GM12801 (cell line): ENCODE measurements around the gene ANO9.

Source experiments
- TF ChIP-seq, protein P1 (sequence below): IDR thresholded peaks from one replicate; pipeline ENCODE4 v1.5.1; 2011; ENCODE audit warnings: control low read depth; ENCODE audit not compliant: insufficient read length; ENCODE audit errors: extremely low read depth

ANO9 gene

DNA sequence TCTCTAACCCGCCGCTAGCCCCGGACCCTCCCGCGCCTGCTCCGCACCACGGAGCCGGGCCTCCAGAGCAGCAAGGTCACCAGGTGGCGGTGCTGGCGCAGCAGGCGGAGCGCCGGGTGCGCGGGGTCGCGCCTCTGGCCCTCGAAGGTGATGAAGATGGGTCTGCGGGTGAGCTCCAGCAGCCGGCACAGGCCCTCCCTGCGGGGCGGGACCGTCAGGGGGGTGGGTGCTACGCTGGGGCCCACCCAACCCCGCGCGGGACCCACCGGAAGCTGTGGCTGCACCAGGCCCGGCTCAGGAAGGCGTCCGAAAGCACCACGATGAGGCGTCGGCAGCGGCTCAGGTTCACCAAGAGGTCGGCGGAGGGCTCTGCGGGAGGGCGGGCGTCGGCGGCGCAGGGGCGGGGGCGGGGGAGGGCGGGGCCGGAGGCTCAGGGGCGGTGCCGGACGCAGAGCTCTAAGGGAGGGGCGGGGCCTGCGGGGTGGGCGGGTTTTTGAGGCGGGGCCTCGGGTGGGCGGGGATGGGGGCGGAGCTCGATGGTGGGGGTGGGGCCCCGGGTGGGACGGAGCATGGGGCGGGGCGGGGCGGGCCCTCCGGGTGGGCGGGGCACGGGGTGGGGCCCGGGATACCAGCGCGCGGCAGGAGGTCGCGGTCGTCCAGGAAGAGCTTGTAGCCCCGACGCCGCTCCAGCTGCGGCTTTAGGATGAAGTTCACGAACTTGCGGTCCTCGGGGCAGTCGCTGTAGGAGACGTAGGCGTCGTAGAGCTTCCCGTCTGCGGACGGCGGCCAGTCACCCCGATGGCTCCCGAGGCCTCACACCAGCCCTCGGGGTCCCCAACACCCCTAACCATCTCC is 34.8 kb downstream of the ANO9 start:
- TF ChIP-seq, protein P1, sequence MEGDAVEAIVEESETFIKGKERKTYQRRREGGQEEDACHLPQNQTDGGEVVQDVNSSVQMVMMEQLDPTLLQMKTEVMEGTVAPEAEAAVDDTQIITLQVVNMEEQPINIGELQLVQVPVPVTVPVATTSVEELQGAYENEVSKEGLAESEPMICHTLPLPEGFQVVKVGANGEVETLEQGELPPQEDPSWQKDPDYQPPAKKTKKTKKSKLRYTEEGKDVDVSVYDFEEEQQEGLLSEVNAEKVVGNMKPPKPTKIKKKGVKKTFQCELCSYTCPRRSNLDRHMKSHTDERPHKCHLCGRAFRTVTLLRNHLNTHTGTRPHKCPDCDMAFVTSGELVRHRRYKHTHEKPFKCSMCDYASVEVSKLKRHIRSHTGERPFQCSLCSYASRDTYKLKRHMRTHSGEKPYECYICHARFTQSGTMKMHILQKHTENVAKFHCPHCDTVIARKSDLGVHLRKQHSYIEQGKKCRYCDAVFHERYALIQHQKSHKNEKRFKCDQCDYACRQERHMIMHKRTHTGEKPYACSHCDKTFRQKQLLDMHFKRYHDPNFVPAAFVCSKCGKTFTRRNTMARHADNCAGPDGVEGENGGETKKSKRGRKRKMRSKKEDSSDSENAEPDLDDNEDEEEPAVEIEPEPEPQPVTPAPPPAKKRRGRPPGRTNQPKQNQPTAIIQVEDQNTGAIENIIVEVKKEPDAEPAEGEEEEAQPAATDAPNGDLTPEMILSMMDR: no peak

GRCh38 chr11:405954-406795 is 35.6 kb downstream of the ANO9 start:
- TF ChIP-seq, protein P1: no peak

GRCh38 chr11:405323-405953 is 36.4 kb downstream of the ANO9 start:
- TF ChIP-seq, protein P1: no peak

DNA sequence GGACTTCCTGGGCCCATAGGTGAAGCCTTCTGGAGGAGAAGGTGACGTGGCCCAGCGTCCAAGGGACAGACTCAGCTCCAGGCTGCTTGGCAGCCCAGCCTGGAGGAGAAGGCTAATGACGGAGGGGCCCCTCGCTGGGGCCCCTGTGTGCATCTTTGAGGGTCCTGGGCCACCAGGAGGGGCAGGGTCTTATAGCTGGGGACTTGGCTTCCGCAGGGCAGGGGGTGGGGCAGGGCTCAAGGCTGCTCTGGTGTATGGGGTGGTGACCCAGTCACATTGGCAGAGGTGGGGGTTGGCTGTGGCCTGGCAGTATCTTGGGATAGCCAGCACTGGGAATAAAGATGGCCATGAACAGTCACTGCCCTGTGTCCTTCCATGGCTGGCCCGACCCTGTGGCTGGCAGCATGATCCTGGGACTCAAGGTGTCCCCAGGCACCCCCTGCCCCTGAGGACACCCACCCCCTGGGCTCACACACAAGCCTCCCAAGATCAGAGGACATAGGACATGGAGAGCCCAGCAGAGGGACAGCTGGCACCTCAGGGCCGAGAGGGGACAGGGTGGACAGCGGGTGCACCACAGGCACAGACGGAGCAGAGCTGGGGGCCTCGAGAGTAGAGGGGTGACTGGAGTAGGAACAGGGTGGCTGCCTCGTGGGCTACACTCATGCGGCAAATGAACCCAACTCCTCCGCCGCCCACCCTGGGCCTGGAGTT is 37.1 kb downstream of the ANO9 start:
- TF ChIP-seq, protein P1: no peak

DNA sequence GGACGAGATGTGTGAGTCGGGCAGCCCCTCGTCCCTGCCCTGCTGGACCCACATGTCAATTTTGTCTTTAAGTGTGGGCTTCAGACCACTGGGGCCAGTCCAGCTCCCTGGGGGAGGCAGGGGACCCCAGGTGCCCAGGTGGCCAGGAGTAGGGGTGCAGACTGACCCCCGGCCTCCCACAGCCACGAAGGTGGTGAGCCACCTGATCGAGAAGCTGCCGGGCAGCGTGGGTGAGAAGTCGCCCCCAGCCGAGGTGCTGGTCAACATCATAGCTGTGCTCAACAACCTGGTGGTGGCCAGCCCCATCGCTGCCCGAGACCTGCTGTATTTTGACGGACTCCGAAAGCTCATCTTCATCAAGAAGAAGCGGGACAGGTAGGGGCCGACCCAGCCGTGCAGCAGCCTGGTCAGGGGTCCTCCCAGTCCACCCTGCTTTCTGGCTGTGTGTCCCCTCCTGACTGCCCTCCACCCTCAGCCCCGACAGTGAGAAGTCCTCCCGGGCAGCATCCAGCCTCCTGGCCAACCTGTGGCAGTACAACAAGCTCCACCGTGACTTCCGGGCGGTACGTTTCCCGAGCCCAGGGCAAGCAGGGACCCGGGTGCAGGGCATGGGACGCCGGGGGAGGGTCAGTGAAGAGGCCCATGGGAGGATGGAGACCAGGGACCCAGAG is 37.9 kb downstream of the ANO9 start:
- TF ChIP-seq, protein P1: no peak

DNA sequence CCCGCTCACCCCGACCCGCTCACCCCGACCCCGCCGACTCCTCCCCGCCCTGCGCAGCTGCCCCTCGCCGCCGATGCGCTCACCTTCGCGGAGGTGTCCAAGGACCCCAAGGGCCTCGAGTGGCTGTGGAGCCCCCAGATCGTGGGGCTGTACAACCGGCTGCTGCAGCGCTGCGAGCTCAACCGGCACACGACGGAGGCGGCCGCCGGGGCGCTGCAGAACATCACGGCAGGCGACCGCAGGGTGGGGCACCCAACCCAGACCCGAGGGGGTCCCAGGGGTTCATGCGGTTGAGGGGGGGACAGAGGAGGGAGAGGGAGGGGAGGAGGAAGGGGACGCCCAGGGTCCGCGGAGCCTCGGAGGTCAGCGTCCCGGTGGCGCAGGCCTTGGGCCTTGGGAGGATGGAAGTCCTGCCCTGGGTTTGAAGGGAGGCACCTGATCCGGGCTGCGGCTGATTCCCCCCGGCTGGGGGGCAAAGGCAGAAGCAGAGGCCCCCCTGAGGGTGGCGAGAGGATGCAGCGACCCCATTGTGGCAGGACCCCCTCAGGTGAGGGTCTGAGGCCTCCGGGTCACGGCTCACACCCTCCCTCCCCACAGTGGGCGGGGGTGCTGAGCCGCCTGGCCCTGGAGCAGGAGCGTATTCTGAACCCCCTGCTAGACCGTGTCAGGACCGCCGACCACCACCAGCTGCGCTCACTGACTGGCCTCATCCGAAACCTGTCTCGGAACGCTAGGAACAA is 38.6 kb downstream of the ANO9 start:
- TF ChIP-seq, protein P1: no peak
